ENCODE data around the gene MEMO1. TPM values are rescaled to one million over a fixed set of nuclear protein-coding genes. Genes with fewer than 3 reads are reported as not detected.

The MEMO1 gene
- total and polyA plus RNA-seq, 11 donors: 20.1 to 94.8 (median 53.0) TPM

DNA sequence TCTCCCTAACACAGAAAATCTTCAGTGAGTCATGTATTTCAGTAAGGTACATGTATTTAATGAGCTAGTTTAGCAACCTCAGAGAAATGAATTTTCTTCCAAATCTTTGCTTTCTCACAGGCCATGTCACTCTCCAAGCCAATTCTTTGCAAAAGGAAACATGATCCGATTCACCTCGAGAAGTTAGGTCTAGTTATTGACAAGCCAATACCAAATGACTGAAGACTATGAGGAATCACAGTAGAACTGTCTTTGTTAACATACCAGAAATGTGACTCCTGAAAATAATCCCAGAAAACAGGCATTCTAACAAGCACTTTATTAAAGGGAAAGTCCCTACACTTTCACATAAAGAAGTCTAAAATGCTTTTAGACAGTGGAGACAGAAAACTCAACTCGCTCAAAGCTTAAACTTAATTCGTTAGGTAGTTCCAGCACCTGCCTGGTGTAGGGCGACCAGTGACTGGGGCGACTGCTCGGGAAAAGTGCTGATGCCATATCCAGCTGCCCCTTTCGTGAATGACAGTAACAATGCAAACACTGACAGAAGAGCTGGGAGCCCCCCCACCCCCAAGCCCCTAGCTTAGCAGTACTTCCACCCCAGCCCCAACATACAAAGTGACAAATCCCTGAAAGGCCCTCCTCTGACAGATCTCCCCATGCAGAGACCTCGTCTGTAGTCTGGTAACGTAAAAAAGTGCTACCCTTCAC, 1.8 kb downstream of the MEMO1 start:
- H3K27me3 ChIP-seq: no peaks in the 10 kb centered on the region
- H3K9me3 ChIP-seq: no peaks in the 10 kb centered on the region
- TF ChIP-seq POLR2A (IDR thresholded peaks at IDR 0.05): no peak
- TF ChIP-seq, protein P1, sequence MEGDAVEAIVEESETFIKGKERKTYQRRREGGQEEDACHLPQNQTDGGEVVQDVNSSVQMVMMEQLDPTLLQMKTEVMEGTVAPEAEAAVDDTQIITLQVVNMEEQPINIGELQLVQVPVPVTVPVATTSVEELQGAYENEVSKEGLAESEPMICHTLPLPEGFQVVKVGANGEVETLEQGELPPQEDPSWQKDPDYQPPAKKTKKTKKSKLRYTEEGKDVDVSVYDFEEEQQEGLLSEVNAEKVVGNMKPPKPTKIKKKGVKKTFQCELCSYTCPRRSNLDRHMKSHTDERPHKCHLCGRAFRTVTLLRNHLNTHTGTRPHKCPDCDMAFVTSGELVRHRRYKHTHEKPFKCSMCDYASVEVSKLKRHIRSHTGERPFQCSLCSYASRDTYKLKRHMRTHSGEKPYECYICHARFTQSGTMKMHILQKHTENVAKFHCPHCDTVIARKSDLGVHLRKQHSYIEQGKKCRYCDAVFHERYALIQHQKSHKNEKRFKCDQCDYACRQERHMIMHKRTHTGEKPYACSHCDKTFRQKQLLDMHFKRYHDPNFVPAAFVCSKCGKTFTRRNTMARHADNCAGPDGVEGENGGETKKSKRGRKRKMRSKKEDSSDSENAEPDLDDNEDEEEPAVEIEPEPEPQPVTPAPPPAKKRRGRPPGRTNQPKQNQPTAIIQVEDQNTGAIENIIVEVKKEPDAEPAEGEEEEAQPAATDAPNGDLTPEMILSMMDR (IDR thresholded peaks at IDR 0.05): no peak
- peak overlapping the region in 11 of 12 donors; percentile 80 to 99 (median 90) for H3K27ac ChIP-seq
- ATAC-seq (no peak), DNase-seq (peak in 1 of 5 donors; percentile 21)
- H3K4me1 ChIP-seq: peaks cover 0 to 60% (median 26%) of the 10 kb centered on the region in 12 donors
- H3K36me3 ChIP-seq: peaks cover 0 to 6% (median 0%) of the 10 kb centered on the region in 9 donors
- intact Hi-C loops (cut with DNase I): loop anchor here in 2 of 10 donors (5.0 to 10.0 kb wide), 3 partner anchors 52 to 114 kb away; no protein-coding TSS in a partner anchor
- 1 to 5% (median 2%) methylated on average over 8 to 10 of the region's 10 CpGs for WGBS, 4 donors
- peak overlapping the region; percentile 68 to 98 (median 88) for H3K4me3 ChIP-seq

DNA sequence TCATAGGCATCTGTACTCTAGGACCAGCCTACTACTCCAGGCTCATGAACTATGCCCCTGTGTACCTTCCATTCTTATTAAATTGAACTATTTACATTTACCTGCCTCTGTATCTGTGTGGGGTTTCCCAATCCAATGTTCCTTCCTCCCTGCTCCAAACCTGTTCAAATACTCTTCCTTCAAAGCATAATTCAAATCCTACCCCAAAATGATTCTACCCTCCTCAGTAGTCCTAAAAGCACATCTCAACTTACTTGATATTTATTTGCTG, 3.8 kb downstream of the MEMO1 start:
- intact Hi-C loops (cut with DNase I): loop anchor here in 2 of 10 donors (5.0 to 10.0 kb wide), 3 partner anchors 50 to 112 kb away; no protein-coding TSS in a partner anchor
- H3K4me1 ChIP-seq: peaks cover 0 to 55% (median 26%) of the 10 kb centered on the region in 12 donors

DNA sequence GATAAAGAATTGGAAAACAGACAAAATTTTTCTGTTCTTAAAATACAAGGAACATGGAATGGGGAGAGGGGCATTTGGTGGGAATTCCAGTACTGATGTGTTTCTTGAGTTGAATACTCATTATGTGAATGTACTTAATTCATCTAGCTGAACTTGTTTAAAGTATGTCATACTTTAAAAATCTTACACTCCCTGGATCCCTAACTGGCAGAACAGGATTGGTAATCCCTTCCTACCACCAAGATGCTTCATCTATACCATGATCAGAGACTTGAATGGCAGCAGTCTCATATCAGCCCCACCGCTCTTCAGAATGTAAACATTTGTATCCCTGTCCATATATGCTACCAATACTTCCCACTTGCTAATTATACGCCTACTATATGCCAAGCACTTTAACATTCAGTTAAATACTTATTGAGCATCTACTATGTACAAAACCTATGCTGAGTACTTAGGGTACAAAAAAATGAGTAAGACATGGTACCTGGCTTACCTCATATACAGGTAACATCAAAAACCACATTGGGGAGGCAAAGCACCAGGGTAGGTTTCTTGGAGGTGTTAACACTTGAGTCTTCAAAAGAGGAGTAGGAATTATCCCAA, 5.3 kb downstream of the MEMO1 start:
- Histone ChIP-seq H3K27ac (no peak overlapping the region), H3K27me3 (no peaks in the 10 kb centered on the region), H3K4me3 (no peak overlapping the region), H3K9me3 (no peaks in the 10 kb centered on the region), H3K4me1 (peaks cover 0 to 45% (median 20%) of the 10 kb centered on the region in 12 donors), H3K36me3 (no peaks in the 10 kb centered on the region)
- TF ChIP-seq, protein P1 (IDR thresholded peaks at IDR 0.05): no peak
- no peak for TF ChIP-seq POLR2A (IDR thresholded peaks at IDR 0.05)
- ATAC-seq (no peak), DNase-seq (no peak)
- intact Hi-C loops (cut with DNase I): loop anchor here in 2 of 10 donors (5.0 to 10.0 kb wide), 3 partner anchors 48 to 111 kb away; no protein-coding TSS in a partner anchor
- 96 to 99% (median 98%) methylated on average over 2 of the region's 2 CpGs for WGBS, 4 donors

More for the DNA sequence above, 3.8 kb downstream of the MEMO1 start:
- Histone ChIP-seq H3K36me3 (no peaks in the 10 kb centered on the region), H3K9me3 (no peaks in the 10 kb centered on the region), H3K27ac (no peak overlapping the region), H3K4me3 (no peak overlapping the region), H3K27me3 (no peaks in the 10 kb centered on the region)
- TF ChIP-seq, protein P1 (IDR thresholded peaks at IDR 0.05): no peak
- TF ChIP-seq POLR2A (IDR thresholded peaks at IDR 0.05): no peak
- ATAC-seq: no peak
- DNase-seq: no peak

DNA sequence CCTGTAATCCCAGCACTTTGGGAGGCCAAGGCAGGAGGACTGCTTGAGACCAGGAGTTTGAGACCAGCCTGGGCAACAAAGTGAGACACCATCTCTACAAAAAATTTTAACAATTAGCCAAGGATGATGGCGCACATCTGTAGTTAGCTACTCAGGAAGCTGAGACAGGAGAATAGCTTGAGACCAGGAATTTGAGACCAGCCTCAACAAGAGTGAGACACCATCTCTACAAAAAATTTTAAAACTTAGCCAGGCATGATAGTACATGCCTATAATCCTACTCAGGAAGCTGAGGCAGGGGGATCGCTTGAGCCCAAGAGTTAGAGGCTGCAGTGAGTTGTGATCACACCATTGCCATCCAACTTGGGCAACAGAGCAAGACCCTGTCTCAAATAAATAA, 7.0 kb downstream of the MEMO1 start:
- H3K27ac ChIP-seq: no peak overlapping the region
- TF ChIP-seq, protein P1 (IDR thresholded peaks at IDR 0.05): no peak
- TF ChIP-seq POLR2A (IDR thresholded peaks at IDR 0.05): no peak
- 94 to 98% (median 98%) methylated on average over 2 of the region's 2 CpGs for WGBS, 4 donors
- H3K4me1 ChIP-seq: peaks cover 0 to 42% (median 17%) of the 10 kb centered on the region in 12 donors
- H3K36me3 ChIP-seq: no peaks in the 10 kb centered on the region
- no peak overlapping the region for H3K4me3 ChIP-seq
- intact Hi-C loops (cut with DNase I): loop anchor here in 1 of 10 donors (10.0 kb wide), 1 partner anchor 109 kb away; no protein-coding TSS in a partner anchor
- ATAC-seq: no peak
- H3K9me3 ChIP-seq: no peaks in the 10 kb centered on the region
- no peak for DNase-seq
- H3K27me3 ChIP-seq: no peaks in the 10 kb centered on the region
